ENCODE measurements around the gene ELK1.
"Not testable (repeated sequence)": the region's sequence is repeated elsewhere in the genome, so short reads cannot be mapped to it uniquely, and the experiment has no call there.

ELK1 gene, protein sequence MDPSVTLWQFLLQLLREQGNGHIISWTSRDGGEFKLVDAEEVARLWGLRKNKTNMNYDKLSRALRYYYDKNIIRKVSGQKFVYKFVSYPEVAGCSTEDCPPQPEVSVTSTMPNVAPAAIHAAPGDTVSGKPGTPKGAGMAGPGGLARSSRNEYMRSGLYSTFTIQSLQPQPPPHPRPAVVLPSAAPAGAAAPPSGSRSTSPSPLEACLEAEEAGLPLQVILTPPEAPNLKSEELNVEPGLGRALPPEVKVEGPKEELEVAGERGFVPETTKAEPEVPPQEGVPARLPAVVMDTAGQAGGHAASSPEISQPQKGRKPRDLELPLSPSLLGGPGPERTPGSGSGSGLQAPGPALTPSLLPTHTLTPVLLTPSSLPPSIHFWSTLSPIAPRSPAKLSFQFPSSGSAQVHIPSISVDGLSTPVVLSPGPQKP

GRCh38 chrX:47650164-47651042 lies at the start of gene ELK1:
Gene ELK1, minus strand, starts transcription at chrX:47650563. Its CDS starts 9,122 bp downstream, at chrX:47641441.
- peak; percentile 99 for DNase-seq

GRCh38 chrX:47697181-47697580 lies 46.8 kb upstream of the ELK1 start:
- no peak for DNase-seq

DNA sequence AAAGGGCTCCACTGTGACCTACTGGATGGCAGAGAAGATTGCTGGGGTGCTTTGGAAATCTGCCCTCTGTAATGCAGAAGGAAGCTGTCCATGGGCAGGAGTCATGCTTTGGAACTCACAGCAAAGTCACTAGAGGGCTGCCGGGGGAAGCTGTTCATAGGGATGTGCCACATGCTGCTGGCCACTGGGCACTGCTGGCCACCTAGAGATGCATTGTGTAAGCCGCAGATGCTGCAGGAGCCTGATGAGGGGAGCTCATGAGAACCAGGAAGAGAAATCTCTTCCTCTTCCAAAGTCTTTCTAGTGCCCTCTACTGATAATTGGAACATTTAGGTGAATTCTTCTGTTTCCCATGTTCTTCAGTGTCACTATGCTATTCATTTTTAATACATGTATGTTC lies 39.8 kb upstream of the ELK1 start:
- DNase-seq: no peak

DNA sequence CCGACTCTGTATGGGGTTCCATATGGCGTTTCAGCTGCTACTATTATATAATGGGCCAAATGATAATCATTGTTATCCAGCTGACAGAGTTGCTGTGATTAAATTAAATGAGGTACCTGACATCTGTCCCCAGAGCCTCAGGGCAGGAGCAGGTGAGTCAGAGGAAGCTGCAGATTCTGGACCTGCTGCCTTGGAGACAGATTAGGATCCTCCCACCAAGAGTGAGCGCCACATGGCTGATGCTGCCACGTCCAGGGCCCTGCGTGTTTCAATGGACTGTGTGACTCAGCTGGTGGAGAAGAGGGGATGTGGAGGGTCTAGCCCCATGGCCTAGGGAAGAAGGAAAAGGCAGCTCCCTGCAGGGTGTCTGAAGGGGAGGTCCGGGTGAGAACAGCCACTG lies 36.9 kb upstream of the ELK1 start:
- DNase-seq: no peak

DNA sequence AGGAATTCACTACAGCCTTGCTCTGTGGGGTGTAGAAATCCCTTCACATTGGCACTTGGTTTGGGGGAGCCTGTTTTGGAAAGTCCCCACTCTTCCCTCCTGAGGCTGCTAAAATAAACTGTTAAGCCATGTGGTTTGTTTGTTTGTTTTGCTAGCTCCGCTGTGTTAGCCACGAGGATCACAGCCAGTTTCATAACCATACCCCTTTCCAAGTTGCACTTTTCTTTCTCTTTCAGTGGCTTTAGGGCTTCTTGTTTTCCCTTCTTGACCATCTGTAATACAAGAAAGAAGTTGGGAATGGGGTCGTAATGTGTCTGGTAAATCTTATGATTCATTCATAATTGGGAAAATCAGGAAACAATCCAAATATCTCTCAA lies 33.5 kb upstream of the ELK1 start:
- DNase-seq: no peak

DNA sequence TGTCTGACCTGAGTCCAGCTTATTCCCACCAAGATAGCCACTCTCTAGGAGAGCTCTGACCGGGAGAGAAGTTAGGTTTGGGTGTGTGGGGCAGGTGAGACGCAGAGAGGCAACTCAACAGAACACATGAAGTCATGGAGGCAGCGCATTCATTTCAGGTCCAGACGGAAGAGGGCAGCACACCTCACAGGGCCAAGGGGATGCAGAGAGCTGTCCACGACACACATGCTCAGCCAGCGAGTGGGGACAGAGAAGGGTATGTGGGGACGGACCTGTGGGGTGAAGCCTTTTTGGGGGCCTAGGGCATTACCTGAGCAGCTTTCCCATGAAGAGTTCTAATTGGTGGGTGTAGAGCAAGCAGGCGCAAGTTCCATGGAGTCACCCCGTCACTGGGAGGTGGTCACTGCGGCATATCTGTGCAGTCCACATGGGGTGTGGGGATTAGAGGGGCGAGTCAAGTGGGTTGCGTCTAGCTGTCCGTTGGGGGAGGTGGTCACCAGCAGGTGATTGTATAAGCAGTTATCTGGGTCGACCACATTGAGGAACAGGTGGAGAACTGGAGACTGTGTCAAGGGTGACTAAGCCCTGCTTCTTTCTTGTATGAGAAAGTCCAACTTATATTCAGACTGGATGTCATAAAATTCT lies 32.9 kb upstream of the ELK1 start:
- DNase-seq: no peak

DNA sequence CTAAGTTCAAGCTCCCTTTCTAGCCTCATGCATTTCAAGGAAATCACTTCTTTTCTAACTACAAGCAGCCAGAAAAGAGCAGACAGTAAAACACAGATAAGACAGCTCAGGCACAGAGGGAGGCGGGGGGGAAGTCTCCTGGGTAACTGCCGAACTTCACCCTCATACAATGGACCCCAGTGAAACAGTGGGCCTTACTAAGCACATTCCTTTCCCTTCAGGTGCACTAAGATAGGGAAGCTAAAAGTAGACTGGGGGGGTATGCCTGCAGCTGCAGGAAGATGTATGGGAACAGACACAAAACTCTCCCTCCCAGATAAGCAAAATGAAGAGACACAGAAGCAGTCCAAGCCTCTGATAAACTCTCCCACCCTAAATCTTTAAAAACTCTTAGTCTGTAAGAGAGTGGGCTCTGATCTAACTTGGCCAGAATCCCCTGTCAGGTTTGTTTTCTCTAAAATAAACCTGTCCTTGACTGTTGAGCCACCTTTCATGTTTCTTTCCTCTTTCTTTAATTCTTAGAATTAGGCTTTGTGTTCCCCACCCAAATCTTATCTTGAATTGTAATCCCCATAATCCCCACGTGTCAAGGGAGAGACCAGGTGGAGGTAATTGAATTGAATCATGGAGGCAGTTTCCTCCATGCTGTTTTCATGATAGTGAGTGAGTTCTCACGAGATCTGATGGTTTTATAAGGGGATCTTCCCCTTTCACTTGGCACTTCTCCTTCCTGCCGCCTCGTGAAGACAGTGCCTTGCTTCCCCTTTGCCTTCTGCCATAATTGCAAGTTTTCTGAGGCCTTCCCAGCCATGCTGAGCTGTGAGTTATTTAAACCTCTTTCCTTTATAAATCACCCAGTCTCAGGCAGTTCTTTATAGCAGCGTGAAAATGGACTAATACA lies 25.8 kb upstream of the ELK1 start:
- not testable (repeated sequence) for DNase-seq

DNA sequence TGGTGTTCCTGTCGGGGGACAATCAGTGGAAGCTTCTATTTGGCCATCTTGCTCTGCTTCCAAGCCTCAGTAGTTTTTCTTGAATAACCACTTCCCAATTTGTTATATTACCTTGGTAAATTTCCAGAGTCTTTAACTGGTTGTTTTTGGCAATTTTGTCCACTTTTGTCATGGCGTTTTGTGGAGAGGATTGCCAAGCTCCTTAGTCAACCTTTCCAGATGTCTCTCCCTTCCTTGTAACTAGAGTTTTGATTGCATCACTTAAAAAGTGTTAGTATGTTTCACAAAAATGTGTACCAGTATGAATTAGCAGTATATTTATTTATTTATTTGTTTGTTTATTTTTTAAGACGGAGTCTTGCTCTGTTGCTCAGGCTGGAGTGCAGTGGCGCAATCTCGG lies 24.4 kb upstream of the ELK1 start:
- no peak for DNase-seq

DNA sequence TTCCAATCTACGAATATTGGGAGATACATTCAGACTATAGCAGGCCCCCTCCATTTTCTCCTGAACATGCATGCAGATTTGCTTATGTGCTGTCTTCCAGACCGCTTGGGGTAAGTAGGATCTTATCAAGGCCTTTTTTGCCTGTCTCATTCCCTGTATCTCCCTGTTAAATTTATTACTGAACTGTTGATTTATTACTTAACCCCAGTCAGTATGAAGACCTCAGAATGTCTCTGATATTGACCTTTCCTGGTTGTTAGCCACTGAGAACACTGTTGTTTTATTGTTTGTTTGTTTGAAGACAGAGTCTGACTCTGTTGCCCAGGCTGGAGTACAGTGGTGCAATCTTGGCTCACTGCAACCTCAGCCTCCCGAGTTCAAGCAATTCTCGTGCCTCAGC lies 15.4 kb upstream of the ELK1 start:
- DNase-seq: not testable (repeated sequence)

DNA sequence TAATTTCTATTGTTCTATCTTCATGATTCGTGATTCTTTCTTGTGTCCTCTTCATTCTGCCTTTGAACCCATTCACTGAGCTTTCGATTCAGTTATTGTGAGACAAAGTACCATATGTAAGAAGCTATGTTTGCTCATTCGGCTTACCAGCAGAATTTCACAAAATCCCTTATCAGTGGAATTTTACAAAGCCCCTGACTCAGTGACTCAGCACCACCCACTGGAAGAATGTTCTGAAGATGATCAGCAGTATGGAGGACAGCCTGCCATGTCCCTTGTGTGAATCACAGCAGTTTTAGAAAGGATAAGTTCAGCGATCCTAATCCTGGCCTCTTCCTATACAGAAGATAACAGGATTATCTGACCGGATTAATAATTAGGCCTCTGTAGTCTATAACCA lies 14.4 kb upstream of the ELK1 start:
- peak; percentile 29 for DNase-seq

DNA sequence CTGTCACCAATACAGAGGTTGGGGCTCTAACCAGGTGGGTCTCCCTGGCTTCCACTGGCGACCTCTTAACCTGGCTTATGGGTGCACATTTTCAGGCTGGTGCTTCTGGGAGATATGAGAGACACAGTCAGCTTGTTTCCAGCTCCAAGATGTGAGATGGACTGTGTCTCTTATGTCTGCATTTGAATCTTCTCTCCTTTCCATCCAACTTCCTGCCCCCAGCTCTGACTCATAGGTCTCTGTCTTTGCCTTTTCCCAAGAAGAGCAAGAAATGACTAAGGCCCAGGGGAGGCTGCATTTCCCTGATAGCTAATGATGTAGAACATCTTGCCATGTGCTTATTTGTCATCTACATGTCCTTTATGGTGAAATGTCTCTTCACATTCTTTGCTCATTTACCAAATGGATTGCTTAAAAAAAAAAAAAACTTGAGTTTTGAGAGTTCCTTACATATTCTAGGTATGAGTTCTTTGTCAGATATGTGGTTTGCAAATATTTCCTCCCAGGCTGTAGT lies 11.8 kb upstream of the ELK1 start:
- peak; percentile 97 for DNase-seq

DNA sequence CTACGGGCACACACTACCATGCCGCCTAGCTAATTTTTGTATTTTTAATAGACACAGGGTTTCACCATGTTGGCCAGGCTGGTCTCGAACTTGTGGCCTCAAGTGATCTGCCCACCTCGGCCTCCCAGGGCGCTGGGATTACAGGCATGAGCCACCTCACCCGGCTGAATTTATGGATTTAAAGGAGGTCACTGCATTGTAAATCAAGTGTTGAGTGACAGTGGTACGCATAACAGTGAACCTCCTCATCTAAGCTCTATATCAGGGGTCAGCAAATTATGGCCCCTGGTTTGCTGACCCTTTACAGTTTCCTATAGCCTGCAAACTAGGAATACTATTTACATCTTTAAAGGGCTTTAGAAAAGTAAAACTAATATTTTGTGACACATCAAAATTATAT lies 11.2 kb upstream of the ELK1 start:
- no peak for DNase-seq

- no peak for DNase-seq
Observed at GRCh38 chrX:47659421-47659726, 9.0 kb upstream of the ELK1 start.

- DNase-seq: peak; percentile 97
Observed at GRCh38 chrX:47658684-47659420, 8.5 kb upstream of the ELK1 start, which contains the start of gene UXT. Gene UXT, minus strand, starts transcription at chrX:47659180. Its CDS starts 253 bp downstream, at chrX:47658927.

GRCh38 chrX:47658301-47658683 lies 7.9 kb upstream of the ELK1 start:
- DNase-seq: no peak

- DNase-seq: no peak
Observed at GRCh38 chrX:47651043-47651905, 911 bp upstream of the ELK1 start.

GRCh38 chrX:47649781-47650163 lies 591 bp downstream of the ELK1 start:
- no peak for DNase-seq

- no peak for DNase-seq
Observed at GRCh38 chrX:47649271-47649670, 1.1 kb downstream of the ELK1 start.

DNA sequence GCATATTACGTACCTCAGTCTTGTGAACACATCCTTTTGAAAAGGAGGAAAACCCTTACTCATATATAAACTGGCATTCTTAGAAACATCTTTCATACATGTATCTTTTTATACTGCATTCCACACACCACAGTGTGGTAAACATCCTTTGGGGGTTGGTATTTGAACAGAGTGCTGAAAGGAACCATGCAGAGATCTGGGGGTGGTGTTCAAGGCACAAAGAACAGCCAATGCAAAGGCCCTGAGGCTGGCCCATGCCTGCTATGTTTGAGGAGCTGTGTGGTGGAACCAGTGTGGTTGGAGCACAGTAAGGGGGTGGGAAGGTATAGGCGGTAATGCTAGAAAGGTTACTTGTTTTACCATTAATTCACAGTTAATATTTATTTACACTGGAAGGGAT lies 2.0 kb downstream of the ELK1 start:
- peak; percentile 24 for DNase-seq

DNA sequence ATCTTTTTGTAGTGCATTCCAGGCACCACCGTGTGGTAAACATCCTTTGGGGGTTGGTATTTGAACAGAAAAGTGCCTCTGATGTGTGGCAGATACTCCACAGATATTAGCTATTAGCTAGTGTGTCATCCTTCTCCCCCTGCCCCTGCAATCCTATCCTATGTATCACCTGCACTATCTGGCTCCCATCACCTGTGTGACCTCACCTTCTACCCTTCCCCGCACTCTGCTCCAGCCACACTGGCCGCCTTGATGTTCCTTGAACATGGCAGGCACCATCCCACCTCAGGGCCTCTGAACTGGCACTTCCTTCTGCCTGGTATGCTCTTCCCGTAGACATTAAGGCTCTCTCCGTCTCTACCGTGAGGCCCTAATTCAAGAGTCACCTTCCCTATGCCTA lies 3.7 kb downstream of the ELK1 start:
- DNase-seq: no peak

DNA sequence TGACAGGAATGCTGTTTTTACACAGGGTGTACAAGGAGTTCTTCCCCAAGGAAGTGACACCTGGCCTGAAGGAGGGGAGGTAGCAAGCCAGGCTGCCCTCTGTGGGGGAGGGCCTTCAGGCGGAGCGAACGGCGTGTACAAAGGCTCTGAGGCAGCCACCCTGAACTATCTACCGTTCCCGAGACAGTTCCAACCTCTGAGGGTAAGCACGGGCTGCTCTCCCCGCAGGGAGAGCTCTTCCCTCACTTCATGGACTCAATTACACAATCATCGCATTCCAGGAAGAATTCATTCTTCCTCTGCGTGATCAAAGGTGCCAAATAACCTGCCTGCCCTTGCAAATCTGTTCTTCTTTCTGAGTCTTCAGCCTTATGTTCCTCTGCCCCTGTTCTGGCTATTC lies 4.8 kb downstream of the ELK1 start:
- no peak for DNase-seq
